GM12873 (cell line): ENCODE measurements around the gene TRABD2B.

Experiments
- TF ChIP-seq, protein P1 (sequence below): IDR thresholded peaks from 2 replicates; pipeline ENCODE4 v1.5.1; 2012; ENCODE audit warnings: low read depth, mild to moderate bottlenecking, moderate library complexity, low read length, control low read depth; ENCODE audit not compliant: insufficient read depth; ENCODE audit errors: missing control alignments

TRABD2B gene

DNA sequence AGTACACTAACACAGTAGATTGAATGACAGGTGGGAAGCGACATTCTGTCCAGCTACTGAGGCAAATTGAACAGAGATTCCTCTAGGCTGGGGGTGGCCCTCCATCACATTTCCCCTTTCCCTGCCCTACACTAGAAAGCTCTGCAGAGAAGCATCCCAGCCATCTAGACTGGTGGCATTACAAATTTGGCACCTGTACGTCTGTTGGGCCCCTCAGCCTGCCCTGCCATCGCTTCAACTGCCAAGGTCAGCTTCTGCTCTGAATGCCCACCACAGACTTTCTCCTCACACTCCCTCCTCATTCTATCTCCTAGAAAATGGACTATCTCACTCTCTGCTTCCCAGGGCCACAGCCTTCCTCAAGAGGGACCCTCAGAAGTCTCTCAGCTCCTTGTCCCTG lies 16.7 kb downstream of the TRABD2B start:
- TF ChIP-seq, protein P1, sequence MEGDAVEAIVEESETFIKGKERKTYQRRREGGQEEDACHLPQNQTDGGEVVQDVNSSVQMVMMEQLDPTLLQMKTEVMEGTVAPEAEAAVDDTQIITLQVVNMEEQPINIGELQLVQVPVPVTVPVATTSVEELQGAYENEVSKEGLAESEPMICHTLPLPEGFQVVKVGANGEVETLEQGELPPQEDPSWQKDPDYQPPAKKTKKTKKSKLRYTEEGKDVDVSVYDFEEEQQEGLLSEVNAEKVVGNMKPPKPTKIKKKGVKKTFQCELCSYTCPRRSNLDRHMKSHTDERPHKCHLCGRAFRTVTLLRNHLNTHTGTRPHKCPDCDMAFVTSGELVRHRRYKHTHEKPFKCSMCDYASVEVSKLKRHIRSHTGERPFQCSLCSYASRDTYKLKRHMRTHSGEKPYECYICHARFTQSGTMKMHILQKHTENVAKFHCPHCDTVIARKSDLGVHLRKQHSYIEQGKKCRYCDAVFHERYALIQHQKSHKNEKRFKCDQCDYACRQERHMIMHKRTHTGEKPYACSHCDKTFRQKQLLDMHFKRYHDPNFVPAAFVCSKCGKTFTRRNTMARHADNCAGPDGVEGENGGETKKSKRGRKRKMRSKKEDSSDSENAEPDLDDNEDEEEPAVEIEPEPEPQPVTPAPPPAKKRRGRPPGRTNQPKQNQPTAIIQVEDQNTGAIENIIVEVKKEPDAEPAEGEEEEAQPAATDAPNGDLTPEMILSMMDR, result no peak

DNA sequence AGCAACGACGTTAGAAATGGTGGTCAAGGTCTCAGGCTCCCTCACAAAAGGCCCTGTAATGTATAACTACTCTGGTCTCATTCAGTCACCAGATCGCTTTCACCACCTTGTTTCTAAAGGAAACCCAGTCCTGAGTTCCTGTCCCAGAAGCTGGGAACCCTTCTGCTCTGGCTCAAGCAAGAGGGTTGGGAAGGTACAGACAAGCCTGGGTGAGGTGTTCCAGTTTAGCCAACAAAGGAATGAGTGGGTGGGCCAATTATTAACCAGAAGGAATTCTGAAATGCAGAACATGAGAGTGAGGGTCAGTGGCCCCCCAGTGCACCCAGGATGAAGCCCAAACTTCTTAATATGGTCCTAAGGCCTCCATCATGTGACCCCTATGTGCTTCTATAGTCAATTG lies 17.5 kb downstream of the TRABD2B start:
- TF ChIP-seq, protein P1, result no peak

DNA sequence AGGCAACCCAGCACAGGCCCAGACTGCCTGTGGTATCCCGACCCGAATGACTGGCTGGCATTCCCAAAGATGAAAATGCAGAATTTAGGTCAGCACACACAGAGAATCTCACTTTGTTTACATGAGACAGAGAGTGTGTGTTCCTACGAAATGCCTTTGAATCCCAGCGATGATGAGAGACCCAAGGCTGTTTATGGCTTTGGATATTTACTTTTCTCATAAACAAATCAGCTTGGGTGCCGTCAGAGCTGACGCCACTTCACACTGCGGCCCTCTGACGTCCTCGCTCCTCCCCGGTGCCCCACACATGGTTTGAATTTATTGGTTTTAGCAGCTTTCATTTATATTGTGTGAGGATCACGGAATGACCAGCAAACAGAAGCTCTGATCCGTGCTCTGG lies 18.7 kb downstream of the TRABD2B start:
- TF ChIP-seq, protein P1, result no peak

DNA sequence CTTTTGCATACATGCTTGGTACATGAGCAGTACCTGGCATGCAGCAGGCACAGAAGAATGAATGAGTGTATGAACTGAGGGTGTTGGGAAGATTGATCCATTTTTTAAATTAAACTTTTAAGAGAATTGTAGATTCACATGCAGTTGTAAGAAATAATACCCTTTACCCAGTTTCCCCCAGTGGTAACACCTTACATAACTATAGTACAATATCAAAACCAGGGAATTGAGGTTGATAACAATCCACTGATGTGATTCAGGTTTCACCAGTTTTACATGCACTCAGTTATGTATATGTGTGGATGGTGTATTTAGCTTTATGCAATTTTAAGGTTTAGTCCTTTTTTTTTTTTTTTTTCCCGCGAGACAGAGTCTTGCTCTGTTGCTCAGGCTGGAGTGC lies 20.5 kb downstream of the TRABD2B start:
- TF ChIP-seq, protein P1, result no peak

DNA sequence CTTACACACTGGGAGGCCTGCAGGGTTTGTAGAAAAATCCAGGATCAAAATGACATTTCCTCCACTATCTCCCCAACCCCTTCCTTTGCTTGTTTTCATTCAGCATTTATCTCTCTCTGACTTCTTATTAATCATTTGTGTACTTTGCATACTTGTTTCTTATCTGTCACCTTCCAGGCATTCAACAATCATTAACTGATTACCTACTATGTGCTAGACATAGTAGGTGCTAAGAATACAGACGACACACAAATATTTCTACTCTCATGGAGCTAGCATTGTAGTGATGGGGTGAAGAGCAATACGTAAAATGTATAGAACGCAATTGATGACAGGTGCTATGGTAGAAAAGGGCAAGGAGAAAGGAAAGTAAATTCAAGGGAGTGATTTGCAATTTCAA lies 20.9 kb downstream of the TRABD2B start:
- TF ChIP-seq, protein P1, result no peak

DNA sequence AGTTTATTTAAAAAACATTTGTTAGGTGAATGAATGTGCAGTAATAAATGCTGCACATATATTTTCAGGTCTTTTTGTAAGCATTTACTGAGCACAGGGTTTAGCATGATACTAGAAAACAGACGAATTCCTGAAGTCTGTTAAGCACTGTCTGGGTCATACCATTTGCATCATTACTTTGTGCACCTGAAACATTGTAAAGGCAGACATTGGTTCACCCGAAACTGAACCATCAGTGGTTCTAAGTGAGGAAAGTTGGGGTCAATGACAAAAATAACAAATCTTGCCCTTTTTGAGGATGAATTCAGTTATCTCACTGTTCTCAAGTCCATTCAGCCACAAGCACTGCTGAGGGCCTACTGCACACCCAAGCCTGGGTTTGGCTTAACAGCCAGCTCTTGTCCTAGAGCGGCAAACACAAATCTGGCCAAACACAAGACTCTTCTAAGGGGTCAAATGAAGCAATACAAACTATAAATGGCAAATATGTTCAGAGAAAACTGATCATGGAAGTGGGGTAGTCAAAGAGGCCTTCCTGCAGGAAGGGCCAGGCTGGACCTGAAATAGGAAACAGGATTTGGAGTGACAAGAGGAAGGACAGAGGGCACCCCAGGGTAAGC lies 21.8 kb downstream of the TRABD2B start:
- TF ChIP-seq, protein P1, result no peak

DNA sequence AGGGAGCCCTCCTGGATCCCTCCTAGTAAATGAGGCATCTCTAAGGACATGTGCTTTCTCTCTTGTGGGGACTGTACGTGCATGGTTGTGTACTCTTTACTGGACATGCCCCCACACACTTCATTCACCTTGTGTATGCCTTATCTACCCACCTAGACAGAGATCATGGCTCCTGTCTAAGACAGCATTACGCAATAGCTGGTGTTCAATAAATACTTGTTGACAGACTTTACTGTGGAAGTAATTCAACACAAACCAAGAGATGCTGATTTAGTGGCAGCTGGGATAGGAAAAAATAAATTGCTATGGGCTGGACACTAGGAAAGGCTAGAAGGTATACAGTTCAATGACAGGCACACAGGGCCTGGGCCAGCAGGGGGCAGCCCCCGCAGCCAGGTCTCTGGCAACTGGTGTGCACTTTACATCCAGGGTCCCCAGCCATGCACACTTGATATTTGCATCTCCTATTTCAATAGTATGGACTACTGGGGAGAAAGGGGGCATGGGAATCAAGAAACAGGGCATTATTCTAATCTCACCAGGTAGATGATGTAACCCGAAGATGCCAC lies 24.2 kb downstream of the TRABD2B start:
- TF ChIP-seq, protein P1, result peak; percentile 50
